Endodermal cell (in vitro differentiated cells): ENCODE results near the gene ADORA2A. TPM values are rescaled to one million over a fixed set of nuclear protein-coding genes. Genes with fewer than 3 reads are reported as not detected.

Experiments used
- DNase-seq: peaks from one replicate; pipeline ENCODE4 v3.0.0-alpha.2; 2017
- H3K27ac ChIP-seq: 2 replicates; pipeline ENCODE4 v1.5.1; 2013; ENCODE audit warnings: mild to moderate bottlenecking, low read depth, low read length, moderate library complexity
- H3K27me3 ChIP-seq: 2 replicates; pipeline ENCODE4 v1.6.1; 2013; ENCODE audit warnings: mild to moderate bottlenecking, low read length, moderate library complexity; ENCODE audit not compliant: insufficient read depth, control insufficient read depth, poor library complexity, severe bottlenecking
- H3K36me3 ChIP-seq: 2 replicates; pipeline ENCODE4 v1.7.0; 2013; ENCODE audit warnings: mild to moderate bottlenecking, low read length, moderate library complexity; ENCODE audit not compliant: control insufficient read depth, insufficient read depth
- H3K4me1 ChIP-seq: one replicate; pipeline ENCODE4 v1.7.0; 2013; ENCODE audit warnings: low read length; ENCODE audit not compliant: control insufficient read depth, insufficient read depth
- H3K4me3 ChIP-seq: 2 replicates; pipeline ENCODE4 v1.5.1; 2013; ENCODE audit warnings: mild to moderate bottlenecking, low read length, moderate library complexity
- H3K9ac ChIP-seq: 2 replicates; pipeline ENCODE4 v1.6.1; 2013; ENCODE audit warnings: mild to moderate bottlenecking, low read length, moderate library complexity; ENCODE audit not compliant: poor library complexity, severe bottlenecking; ENCODE audit errors: extremely low read depth
- H3K9me3 ChIP-seq: 2 replicates; pipeline ENCODE4 v1.6.1; 2013; ENCODE audit warnings: mild to moderate bottlenecking, low read length, moderate library complexity; ENCODE audit not compliant: control insufficient read depth
- H3K27ac Mint-ChIP-seq: 2 replicates; pipeline ENCODE4 v1.8.0; 2020; ENCODE audit warnings: mixed read lengths
- H3K27me3 Mint-ChIP-seq: 2 replicates; pipeline ENCODE4 v1.8.0; 2021; ENCODE audit warnings: mild to moderate bottlenecking, mixed read lengths; ENCODE audit not compliant: insufficient read depth
- H3K36me3 Mint-ChIP-seq: 2 replicates; pipeline ENCODE4 v1.8.0; 2020; ENCODE audit warnings: low read depth, mixed read lengths
- H3K4me1 Mint-ChIP-seq: 2 replicates; pipeline ENCODE4 v1.8.0; 2020; ENCODE audit warnings: mixed read lengths
- H3K4me3 Mint-ChIP-seq: 2 replicates; pipeline ENCODE4 v1.8.0; 2020; ENCODE audit warnings: mild to moderate bottlenecking, moderate library complexity, mixed read lengths
- H3K9me3 Mint-ChIP-seq: 2 replicates; pipeline ENCODE4 v1.8.0; 2020; ENCODE audit warnings: mild to moderate bottlenecking, mixed read lengths
- CTCF ChIP-seq: fragments of 200-600 bp; sonication (generic); conservative IDR thresholded peaks from 2 replicates; pipeline ENCODE4 v1.5.0; 2021; ENCODE audit warnings: antibody characterized with exemption, mild to moderate bottlenecking
- WGBS, 2 experiments: methylation state at CpG; one replicate each; pipeline versions ENCODE4 v1.1.5 to v1.1.7; 2013; ENCODE audit warnings: missing lambda C conversion rate in 2 of 2, mixed read lengths in 1 of 2; ENCODE audit not compliant: insufficient coverage in 1 of 2, insufficient read length in 1 of 2; 5-methylcytosine and 5-hydroxymethylcytosine counted together
- total RNA-seq, 2 donors: library from RNA; stranded (reverse); fragmentation: NEBNext Ultra II Directional in 1 of 2; extraction: Animal tissue kit (Norgen Biotek cat#: 25700) in 1 of 2; gene quantifications; 2 replicates in 1 of 2; 3 replicates in 1 of 2; pipeline ENCODE4 v1.2.1, GENCODE V29; 2021

The ADORA2A gene
- total RNA-seq, 2 donors from 2014 or later, result 4.1 to 4.7 TPM

- 20 to 48% methylated on average over 1 of the region's 1 CpG for WGBS, 2 experiments
- no peak overlapping the region for H3K4me3 Mint-ChIP-seq
- H3K4me3 ChIP-seq, result peak overlapping the region; percentile 14
- peaks cover 20% of the 10 kb centered on the region for H3K4me1 ChIP-seq
- no peak overlapping the region for H3K9ac ChIP-seq
- peaks cover 1% of the 10 kb centered on the region for H3K9me3 Mint-ChIP-seq
- DNase-seq, result peak; percentile 60
- H3K9me3 ChIP-seq, result peaks cover 10% of the 10 kb centered on the region
- H3K27me3 Mint-ChIP-seq, result no peaks in the 10 kb centered on the region
- H3K36me3 Mint-ChIP-seq, result no peaks in the 10 kb centered on the region
- H3K36me3 ChIP-seq, result no peaks in the 10 kb centered on the region
- H3K27ac Mint-ChIP-seq, result no peak overlapping the region
- peaks cover 22% of the 10 kb centered on the region for H3K4me1 Mint-ChIP-seq
- no peaks in the 10 kb centered on the region for H3K27me3 ChIP-seq
- H3K27ac ChIP-seq, result no peak overlapping the region
- TF ChIP-seq CTCF, result no peak
Observed at GRCh38 chr22:24450610-24451009, 23.2 kb downstream of the ADORA2A start.

- Histone ChIP-seq H3K4me1 (peaks cover 15% of the 10 kb centered on the region), H3K27ac (no peak overlapping the region), H3K9me3 (peaks cover 10% of the 10 kb centered on the region), H3K4me3 (peak overlapping the region; percentile 14), H3K27me3 (no peaks in the 10 kb centered on the region), H3K9ac (no peak overlapping the region), H3K36me3 (no peaks in the 10 kb centered on the region)
- H3K36me3 Mint-ChIP-seq, result no peaks in the 10 kb centered on the region
- no peak overlapping the region for H3K4me3 Mint-ChIP-seq
- no peaks in the 10 kb centered on the region for H3K27me3 Mint-ChIP-seq
- no peak overlapping the region for H3K27ac Mint-ChIP-seq
- TF ChIP-seq CTCF, result no peak
- peaks cover 20% of the 10 kb centered on the region for H3K4me1 Mint-ChIP-seq
- DNase-seq, result peak; percentile 14
- H3K9me3 Mint-ChIP-seq, result peaks cover 1% of the 10 kb centered on the region
Observed at GRCh38 chr22:24451162-24451561, 23.8 kb downstream of the ADORA2A start.

GRCh38 chr22:24453853-24454252 is 26.5 kb downstream of the ADORA2A start:
- no peak overlapping the region for H3K27ac Mint-ChIP-seq
- no peaks in the 10 kb centered on the region for H3K36me3 Mint-ChIP-seq
- no peak overlapping the region for H3K9ac ChIP-seq
- WGBS, 2 experiments, result 72 to 100% methylated on average over 1 of the region's 1 CpG
- H3K27me3 ChIP-seq, result no peaks in the 10 kb centered on the region
- peaks cover 18% of the 10 kb centered on the region for H3K4me1 Mint-ChIP-seq
- DNase-seq, result no peak
- H3K27me3 Mint-ChIP-seq, result peaks cover 5% of the 10 kb centered on the region
- TF ChIP-seq CTCF, result no peak
- no peak overlapping the region for H3K4me3 Mint-ChIP-seq
- H3K9me3 Mint-ChIP-seq, result peaks cover 1% of the 10 kb centered on the region
- H3K36me3 ChIP-seq, result no peaks in the 10 kb centered on the region
- H3K27ac ChIP-seq, result no peak overlapping the region
- H3K4me3 ChIP-seq, result no peak overlapping the region
- peaks cover 10% of the 10 kb centered on the region for H3K9me3 ChIP-seq
- peaks cover 12% of the 10 kb centered on the region for H3K4me1 ChIP-seq
